Femur (tissue), 1 donor: ENCODE measurements around the gene TECPR1.

Experiments
- DNase-seq: peaks from one replicate; pipeline ENCODE4 v3.0.0-alpha.2; 2017

The TECPR1 gene

DNA sequence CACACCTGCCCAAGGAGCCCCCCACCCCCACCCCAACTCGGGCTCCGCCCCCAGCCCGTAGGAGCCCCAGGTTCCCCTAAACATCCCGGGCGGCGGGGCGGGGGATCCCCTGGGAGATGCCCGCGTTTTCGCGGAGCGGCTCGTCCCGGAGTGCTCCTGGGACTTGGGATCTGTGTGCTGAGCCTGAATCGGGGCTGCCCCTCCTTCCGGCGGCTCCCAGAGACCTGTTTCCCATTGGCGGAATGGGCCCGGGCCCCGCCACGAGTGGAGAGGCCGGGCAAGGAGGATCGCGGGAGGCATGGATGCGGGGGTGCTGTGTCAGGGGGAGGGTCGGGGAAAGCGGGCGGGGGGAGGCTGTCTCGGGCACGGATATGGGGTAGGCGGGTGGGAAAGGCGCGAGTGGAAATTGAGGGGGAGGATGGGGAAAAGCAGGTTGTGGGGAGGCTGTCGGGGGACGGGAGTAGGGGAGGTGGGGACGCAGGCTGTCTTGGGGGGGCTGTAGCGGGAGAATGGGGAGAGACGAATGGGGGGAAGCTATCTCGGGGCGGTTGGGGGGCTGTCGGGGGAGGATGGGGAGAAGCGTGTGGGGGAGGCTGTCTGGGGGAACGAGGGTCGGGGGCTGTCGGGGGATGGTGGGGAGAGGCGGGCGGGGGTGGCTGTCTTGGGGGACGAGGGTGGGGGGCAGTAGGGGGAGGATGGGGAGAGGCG is 41.4 kb downstream of the TECPR1 start:
- no peak for DNase-seq

DNA sequence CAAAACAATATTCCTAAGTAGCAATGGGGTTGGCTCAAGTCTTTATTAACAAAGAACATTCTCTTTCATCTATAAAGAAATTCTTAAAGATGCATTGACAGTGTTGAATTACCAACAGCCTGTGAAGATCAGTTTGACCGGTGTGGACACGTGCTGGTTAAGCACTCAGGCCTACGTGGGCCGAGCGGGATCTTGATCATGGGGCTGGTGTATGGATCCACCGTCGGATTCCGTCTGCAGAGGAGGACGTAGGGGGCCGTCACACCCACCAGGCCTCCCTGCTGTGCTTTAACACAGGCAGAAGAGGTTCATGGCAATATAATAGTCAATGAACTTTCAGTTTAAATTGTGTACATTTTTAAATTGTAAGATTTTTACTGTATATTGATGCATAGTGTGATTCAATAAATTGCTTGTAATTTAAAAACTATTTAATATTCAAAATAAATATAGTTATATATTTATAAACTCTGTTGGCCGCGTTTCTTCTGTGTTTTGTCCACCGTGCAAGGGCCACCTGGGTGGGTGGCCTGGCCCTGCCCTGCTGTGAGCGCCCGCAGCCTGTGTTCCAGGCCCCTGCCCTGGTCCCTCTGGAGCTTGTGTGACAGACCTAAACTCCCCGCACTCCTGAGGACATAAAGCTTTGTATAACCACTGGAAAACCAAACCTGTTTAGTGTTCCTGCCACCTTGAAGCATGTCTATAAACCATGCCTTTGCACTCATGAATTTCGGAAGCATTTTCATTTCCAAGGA is 42.7 kb downstream of the TECPR1 start:
- DNase-seq: no peak

DNA sequence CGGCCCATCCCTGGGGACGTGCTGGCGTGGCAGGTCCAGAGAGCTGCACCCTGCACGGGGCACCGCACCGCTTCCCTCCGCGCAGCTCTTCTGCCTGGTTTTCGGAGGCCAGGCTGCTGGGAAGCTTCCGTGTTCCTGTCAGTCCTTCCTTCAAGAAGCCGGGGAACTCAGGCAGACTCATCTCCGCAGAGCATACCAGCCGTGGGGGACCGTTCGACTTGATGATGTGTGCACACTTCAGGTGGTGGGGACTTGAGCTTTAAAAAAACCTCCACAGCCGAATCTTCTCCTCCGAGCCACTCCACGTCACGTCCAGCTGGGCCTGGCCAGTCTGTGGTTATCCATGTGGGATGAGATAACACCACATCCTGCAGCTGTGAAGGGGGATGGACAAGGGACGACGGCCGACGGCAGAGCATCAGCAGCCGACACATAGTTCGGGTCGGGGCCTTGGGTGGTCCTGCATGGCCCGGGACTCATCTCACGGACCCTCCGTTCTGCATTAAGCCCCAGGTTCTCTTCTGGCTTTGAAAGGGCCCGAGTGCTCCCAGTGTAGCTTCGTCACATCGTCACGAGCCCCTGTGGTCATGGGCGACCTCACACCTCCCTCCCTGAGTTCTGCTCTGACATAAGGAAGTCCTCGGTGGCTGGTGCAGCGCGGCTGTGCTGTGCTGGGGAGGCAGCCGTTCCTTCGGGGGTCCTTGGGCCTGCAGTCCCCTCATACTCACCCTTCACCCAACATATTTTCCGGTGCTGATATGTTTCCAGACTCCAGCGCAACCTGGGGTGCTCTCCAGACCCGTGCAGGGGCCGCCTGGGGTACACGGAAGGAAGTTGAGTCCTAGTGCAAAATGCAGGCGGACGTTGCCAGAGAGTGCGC is 45.3 kb downstream of the TECPR1 start:
- no peak for DNase-seq

DNA sequence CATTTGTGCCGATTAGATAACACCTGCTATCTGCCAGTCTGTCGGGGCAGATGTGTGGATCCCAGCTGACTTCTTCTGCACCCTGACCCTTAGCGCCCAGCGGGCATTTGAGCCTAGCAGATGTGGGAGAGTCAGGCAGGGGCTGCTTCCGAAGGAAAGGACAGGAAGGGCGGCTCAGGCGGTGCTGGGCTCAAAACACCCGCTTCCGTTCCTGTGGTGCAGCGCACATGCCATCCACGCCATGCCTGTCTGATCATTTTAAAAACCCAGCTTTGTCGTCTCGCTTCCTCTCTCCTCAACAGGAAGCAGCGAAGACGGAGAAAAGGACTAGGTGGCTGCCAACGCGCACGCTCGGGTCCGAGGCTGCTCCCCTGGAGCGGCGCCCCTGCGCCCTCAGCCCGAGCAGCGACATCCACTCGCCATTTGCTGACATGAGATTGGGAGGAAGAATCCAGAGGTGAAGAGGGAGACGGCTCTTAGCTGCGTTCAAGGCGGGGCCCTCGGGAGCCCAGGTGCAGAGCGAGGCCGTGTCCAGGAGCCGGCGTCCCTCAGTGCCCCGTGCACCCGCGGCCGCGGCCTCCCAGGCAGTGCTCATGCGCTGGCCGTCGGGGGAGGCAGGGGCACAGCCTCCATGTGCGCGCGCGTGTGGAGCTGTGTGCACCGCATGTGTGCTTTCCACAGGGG is 46.7 kb downstream of the TECPR1 start:
- no peak for DNase-seq

DNA sequence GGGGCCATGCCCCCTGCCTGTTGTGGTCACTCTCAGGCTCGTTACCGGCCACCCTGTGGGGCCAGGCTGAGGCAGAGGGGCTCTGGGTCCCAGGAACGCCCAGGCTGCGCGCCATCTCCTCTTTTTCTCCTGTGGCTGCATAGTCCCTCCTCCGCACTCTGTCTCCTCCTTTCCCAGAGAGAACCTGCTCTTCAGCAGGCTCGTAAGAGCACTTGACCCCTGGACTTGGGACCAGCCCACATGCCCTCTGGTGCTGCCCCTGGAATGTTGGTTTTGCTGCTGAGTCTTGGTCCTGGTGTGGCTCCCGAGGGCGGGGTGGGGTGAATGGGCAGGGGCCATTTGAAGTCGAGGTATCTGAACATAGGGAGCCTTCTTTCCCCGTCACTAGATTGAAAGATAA is 47.4 kb downstream of the TECPR1 start:
- no peak for DNase-seq

DNA sequence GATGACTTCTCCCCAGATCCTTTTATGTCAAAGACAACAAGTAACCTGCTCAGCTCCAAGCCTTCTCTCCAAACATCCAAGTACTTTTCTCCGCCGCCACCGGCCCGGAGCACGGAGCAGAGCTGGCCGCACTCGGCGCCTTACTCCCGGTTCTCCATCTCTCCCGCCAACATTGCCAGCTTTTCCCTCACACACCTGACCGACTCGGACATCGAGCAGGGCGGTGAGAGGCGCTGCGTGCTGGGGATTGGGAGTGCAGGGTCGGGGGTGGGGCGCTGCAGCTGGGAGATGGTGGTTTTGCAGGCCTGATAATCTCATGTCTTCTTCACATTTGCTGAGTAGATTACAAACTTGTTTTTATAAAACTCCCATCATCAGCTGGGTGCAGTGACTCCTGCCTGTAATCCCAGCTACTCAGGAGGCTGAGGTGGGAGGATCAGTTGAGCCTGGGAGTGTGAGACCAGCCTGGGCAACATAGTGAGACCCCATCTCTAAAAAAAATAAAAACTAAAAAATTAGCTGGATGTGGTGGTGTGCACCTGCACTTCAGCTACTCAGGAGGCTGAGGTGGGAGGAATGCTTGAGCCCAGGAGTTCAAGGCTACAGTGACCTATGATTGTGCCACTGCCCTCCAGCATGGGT is 47.9 kb downstream of the TECPR1 start:
- no peak for DNase-seq

DNA sequence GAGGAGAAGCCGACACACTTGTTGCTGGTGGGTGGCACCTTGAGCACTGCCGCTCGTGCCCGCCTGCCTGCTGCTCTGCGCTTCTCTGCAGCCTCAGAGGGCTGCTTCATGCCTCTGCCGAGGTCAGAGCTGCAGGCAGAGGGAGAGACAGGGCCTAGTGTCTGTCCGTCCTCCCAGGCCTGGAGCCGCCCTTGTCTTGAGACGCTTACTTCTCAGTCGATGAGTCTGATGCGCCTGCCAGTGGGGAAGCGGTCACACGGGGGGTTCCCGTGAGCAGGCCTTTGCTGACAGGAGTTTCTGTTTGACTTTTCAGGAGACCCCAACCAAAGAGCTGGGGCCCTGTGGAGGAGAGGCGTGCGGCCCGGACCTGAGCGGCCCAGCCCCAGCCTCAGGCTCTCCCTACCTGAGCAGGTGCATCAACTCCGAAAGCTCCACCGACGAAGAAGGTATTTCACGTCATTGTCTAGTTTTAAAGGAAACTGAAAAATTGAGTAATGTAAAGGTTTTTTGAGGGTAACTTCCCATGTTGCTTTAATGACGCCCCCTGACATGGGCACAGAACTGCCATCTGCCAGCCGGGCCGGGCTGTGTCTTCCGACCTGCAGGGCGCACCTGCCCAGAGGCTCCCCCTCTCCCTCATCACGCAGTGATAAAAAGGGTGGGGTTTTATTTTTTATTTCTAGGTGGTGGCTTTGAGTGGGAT is 48.6 kb downstream of the TECPR1 start:
- no peak for DNase-seq

DNA sequence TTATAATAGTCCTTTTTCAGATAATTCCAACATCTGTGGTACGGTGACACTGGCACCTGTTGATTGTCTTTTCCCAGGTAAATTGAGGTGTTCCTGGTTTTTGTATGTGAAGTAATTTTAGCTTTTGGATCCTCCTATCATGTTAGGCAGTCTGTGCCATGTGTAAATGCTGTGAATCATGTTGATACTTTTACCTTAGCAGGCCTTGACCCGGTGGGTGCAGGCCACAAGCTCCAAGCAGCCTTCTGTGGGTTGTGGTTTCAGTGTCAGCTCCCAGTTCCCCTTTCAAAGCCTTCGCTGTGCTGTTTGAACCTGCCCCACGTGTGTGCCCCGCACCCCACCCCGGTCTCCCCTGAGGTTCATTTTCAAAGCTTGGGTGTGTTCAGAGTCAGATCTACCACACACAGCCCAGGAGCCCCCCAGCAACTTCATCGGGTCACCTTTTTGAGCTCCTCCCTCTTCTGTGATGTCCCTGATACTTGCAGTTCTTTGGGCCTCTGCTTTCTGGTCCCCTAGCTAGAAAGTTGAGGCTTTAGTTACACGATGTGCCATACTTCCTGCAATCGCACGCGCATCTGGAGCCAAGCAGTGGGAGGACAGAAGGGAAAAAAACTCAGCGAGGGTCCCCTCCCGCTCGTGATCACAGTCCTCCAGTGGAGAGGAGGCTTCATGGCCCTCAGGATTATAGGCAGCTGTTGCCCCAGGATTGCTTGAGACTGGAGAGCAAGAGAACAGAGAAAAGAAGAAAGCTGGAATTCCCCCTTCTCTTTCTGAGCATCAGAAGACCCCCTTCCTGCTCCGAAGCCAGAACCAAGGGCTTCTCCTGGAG is 49.5 kb downstream of the TECPR1 start:
- no peak for DNase-seq

DNA sequence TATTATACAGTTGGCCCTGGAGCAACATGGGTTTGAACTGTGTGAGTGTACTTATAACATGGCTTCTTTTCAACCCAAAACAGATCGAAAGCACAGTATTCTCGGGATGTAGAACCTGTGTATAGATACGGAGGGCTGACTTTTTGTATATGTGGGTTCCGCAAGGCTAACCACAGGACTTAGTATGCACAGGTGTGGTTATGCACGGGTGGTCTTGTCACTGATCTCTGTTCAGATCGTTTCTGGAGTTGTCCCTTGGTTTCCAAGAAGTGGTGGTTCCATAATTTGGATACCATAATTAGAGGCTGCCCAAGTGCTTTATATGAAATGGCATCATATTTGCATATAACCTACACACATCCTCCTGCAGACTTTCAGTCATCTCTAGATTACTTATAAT is 51.7 kb downstream of the TECPR1 start:
- no peak for DNase-seq

DNA sequence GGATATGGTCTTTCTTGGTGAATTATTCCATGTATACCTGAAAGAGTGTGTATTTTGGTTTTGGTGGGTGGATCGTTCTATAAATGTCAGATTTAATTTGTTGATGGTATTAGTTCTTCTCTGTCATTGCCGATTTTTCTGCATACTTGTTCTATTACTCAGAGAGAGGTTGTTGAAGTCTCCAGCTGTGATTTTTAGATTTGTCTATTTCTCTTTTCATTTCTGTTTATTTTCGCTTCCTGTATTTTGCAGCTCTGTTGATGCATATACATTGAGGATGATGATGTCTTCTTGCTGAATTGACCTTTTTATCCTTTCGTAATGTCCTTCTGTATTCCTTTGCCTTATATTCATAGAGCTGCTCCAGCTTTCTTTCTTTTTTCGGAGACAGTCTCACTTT is 52.9 kb downstream of the TECPR1 start:
- DNase-seq: no peak

DNA sequence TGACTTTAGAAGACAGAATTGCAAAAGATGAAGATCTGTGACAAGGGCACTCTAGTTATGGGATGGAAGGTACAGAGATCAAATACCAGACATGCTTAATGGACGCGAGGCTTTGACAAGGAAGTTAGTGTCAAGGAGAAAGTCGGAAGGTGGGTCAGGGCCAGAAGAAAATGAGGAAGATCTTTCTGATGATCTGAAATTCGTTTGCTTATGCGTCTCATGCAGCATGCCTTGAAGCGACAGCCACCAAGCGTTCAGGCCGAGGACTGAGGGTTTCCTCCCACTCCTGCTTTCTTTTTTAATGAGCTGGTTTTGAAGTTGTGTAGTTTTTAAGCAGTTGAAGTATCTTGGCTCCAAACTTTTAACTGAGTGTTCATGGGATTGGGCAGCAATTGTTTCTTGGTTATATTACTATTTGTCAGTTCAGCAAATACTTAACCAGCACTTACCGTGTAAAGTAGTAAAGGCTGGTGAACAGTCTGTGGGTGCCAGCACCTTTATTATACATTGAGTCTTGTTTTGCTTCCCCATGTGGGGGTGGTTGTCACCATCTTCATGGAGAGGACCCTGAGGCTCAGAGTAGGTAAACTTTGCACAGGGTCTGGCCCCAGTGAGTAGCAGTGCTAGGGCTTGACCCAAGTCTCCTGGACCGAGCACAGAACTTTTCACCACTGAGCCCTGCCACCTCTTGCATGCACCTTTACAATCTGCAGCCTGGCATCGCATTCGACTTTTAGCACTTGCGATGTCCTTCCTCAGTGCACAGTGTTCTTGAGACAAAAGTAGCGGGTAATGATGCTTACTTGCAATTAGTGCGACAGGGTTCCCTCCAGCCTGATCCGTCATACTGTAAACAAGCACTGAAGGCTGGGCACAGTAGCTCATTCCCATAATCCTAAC is 55.1 kb downstream of the TECPR1 start:
- no peak for DNase-seq

DNA sequence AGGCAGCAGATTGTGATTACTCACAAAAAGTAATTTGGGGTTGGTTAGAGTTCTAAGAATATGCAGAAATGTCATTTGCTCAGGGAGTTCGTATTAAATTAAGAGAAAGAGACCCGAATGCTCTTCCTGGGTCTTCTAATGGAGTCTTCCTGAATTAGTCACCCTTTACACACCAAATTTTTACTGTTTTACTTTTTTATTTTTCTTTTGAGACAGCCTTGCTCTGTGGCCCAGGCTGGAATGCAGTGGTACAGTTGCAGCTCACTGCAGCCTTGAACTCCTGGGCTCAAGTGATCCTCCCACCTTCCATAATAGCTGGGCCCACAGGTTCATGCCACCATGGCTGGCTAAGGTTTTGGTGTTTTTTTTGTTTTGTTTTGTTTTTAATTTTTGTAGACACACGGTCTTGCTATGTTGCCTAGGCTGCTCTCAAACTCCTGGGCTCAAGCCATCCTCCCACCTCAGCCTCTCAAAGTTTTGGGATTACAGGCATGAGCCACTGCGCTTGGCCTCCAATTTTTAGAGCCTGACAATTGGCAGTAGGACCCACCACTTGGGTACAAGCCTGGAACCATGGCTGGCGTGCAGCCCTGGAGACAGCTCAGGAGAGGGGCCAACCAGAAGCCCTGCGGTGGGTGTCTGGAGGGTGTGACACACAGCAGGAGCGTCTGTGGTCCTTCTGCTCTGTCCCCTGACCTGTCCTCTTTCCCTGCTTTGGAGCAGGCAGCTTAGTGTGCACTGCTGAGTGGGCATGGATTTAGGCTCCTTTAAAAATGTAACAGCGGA is 57.2 kb downstream of the TECPR1 start:
- no peak for DNase-seq

DNA sequence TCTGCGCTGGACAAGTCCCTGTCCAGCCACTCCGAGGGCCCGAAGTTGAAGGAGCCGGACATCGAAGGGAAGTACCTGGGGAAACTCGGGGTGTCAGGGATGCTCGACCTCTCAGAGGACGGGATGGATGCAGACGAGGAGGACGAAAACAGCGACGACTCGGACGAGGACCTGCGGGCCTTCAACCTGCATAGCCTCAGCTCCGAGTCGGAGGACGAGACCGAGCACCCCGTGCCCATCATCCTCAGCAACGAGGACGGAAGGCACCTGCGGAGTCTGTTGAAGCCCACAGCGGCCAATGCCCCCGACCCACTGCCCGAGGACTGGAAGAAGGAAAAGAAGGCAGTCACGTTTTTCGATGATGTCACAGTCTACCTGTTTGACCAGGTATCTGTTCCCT is 57.8 kb downstream of the TECPR1 start:
- no peak for DNase-seq

DNA sequence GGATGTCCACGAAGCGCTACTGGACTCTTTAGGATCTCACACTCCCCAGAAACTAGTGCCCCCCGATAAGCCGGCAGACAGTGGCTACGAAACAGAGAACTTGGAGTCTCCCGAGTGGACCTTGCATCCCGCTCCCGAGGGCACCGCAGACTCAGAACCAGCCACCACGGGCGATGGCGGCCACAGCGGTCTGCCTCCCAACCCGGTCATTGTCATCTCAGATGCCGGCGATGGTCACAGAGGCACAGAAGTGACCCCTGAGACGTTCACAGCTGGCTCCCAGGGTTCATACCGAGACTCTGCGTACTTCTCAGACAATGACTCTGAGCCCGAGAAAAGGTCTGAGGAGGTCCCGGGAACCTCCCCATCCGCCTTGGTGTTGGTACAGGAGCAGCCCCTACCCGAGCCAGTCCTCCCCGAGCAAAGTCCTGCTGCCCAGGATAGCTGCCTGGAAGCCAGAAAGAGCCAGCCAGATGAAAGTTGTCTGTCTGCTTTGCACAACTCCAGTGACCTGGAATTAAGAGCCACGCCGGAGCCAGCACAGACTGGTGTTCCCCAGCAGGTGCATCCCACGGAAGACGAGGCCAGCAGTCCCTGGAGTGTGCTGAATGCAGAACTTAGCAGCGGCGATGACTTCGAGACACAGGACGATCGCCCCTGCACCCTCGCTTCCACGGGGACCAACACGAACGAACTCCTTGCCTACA is 58.4 kb downstream of the TECPR1 start:
- no peak for DNase-seq

DNA sequence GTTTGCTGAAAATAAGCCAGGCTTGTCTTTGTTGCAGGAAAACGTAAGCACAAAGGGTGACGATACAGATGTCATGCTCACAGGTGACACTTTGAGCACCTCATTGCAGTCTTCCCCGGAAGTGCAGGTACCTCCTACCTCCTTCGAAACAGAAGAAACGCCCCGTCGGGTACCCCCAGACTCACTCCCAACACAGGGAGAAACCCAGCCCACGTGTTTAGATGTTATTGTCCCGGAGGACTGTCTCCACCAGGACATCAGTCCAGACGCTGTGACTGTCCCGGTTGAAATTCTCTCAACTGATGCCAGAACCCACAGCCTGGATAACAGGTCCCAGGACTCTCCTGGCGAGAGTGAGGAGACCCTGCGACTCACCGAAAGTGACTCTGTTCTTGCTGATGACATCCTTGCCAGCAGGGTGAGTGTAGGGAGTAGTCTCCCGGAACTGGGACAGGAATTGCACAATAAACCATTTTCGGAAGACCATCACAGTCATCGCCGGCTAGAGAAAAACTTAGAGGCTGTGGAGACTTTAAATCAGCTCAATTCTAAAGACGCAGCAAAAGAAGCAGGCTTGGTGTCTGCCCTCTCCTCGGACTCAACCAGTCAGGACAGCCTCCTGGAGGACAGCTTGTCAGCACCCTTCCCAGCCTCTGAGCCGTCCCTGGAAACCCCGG is 59.1 kb downstream of the TECPR1 start:
- DNase-seq: no peak

DNA sequence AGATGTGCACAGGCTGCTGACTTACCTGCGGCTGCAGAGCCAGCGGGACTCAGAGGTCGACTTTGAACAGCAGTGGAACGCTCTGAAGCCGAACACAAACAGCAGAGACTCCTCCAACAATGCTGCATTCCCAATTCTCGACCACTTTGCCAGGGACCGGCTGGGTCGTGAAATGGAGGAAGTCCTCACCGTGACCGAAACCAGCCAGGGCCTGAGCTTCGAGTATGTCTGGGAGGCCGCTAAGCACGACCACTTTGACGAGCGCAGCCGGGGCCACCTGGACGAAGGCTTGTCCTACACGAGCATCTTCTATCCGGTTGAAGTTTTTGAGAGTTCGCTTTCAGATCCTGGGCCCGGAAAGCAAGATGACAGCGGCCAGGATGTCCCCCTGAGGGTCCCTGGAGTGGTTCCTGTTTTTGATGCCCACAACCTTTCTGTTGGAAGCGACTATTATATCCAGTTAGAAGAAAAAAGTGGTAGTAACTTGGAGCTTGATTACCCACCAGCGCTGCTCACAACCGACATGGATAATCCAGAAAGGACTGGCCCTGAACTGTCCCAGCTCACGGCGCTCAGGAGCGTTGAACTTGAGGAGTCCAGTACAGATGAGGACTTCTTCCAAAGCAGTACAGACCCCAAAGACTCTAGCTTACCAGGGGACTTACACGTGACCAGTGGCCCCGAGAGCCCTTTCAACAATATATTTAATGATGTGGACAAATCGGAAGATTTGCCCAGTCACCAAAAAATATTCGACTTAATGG is 60.2 kb downstream of the TECPR1 start:
- no peak for DNase-seq

DNA sequence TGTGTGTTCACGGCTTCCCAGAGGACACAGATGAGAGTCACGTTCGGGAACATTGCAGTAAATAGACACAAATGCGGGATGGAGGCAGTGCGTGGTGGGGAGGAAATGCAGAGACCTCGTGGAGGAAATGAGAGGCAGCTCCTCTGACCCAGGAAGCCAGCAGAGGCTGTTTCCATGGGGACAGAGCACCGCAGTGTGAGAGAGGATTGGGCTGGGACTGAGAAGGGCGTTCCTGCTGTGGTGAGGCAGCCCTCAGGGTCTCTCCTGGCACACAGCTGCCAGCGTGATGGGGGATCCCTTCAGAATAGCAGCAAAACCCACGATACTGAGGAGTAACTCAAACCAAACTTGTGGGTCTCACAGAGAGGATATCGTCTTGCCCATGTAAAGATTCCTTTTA is 62.5 kb downstream of the TECPR1 start:
- no peak for DNase-seq
